Measurements from ENCODE around the gene TAB2. TPM values are rescaled to one million over a fixed set of nuclear protein-coding genes. Genes with fewer than 3 reads are reported as not detected.

Gene TAB2
- total RNA-seq, 120 experiments from 2014 or later, result 52.3 to 121 (median 75.3) TPM

Other genes with a start within 250 kb of the TAB2 start
- 10 to 100 TPM in 6 of 120 experiments, 1 to 10 TPM in 114; 1.8 to 12.4 (median 6.3) TPM for gene SUMO4, start 82.5 kb downstream of the TAB2 start, total RNA-seq
- gene ZC3H12D, start 167.3 kb downstream of the TAB2 start, total RNA-seq, result 1 to 10 TPM in 100 of 120 experiments, under 1 TPM in 20; 0.28 to 4.6 (median 1.7) TPM
- 10 to 100 TPM; 20.6 to 52.2 (median 37.6) TPM for gene PPIL4, start 228.3 kb downstream of the TAB2 start, total RNA-seq
- 10 to 100 TPM; 24.7 to 50.8 (median 35.4) TPM for gene GINM1, start 248.7 kb downstream of the TAB2 start, total RNA-seq